DOHH2 (cell line): ENCODE data around the gene IL20.
"Not testable (repeated sequence)": the region's sequence is repeated elsewhere in the genome, so short reads cannot be mapped to it uniquely, and the experiment has no call there.

Experiments used
- H3F3A ChIP-seq: fragments of 200-600 bp; sonication (generic), shearing (Covaris generic); 2 replicates; pipeline ENCODE4 v1.6.0; 2016; ENCODE audit warnings: antibody characterized with exemption, mild to moderate bottlenecking; ENCODE audit not compliant: control insufficient read depth, insufficient read depth
- H3K27ac ChIP-seq: fragments of 200-600 bp; sonication (generic); 2 replicates; pipeline ENCODE4 v1.5.1; 2014; ENCODE audit warnings: low read depth, mild to moderate bottlenecking, low read length, moderate library complexity
- H3K27me3 ChIP-seq: fragments of 200-600 bp; sonication (generic); 2 replicates; pipeline ENCODE4 v1.6.1; 2014; ENCODE audit warnings: mild to moderate bottlenecking, low read length, mixed read lengths; ENCODE audit not compliant: control insufficient read depth
- H3K36me3 ChIP-seq: fragments of 200-600 bp; sonication (generic); 2 replicates; pipeline ENCODE4 v1.6.1; 2014; ENCODE audit warnings: mild to moderate bottlenecking, low read length, moderate library complexity, mixed read lengths; ENCODE audit not compliant: control insufficient read depth
- H3K4me1 ChIP-seq: fragments of 200-600 bp; sonication (generic); 2 replicates; pipeline ENCODE4 v1.6.1; 2014; ENCODE audit warnings: mild to moderate bottlenecking, low read length, mixed read lengths; ENCODE audit not compliant: control insufficient read depth
- H3K4me2 ChIP-seq: fragments of 200-600 bp; sonication (generic); 2 replicates; pipeline ENCODE4 v1.6.0; 2014; ENCODE audit warnings: mild to moderate bottlenecking, low read length, moderate library complexity
- H3K4me3 ChIP-seq: fragments of 200-600 bp; sonication (generic); 2 replicates; pipeline ENCODE4 v1.5.1; 2014; ENCODE audit warnings: mild to moderate bottlenecking, low read length, mixed read lengths
- H3K79me2 ChIP-seq: fragments of 200-600 bp; sonication (generic); 2 replicates; pipeline ENCODE4 v1.6.1; 2014; ENCODE audit warnings: mild to moderate bottlenecking, low read length, mixed read lengths; ENCODE audit not compliant: control insufficient read depth
- H3K9me2 ChIP-seq: fragments of 200-600 bp; sonication (generic); replicated peaks from 2 replicates; pipeline ENCODE4 v1.6.1; 2014; ENCODE audit warnings: mild to moderate bottlenecking, low read length, mixed read lengths; ENCODE audit not compliant: control insufficient read depth
- H3K9me3 ChIP-seq: fragments of 200-600 bp; sonication (generic); 2 replicates; pipeline ENCODE4 v1.6.1; 2014; ENCODE audit warnings: antibody characterized with exemption, low read length, mixed read lengths; ENCODE audit not compliant: control insufficient read depth, insufficient read depth
- H4K20me1 ChIP-seq: fragments of 200-600 bp; sonication (generic); 2 replicates; pipeline ENCODE4 v1.6.0; 2014; ENCODE audit warnings: low read depth, mild to moderate bottlenecking, antibody characterized with exemption, low read length, moderate library complexity; ENCODE audit not compliant: control insufficient read depth, insufficient read depth
- CTCF ChIP-seq: fragments of 200-600 bp; sonication (generic); IDR thresholded peaks from one replicate; pipeline ENCODE4 v1.5.1; 2014; ENCODE audit warnings: antibody characterized with exemption, mild to moderate bottlenecking, low read depth, low read length; ENCODE audit not compliant: poor library complexity, severe bottlenecking
- EZH2phosphoT487 ChIP-seq: fragments of 200-600 bp; sonication (generic); IDR thresholded peaks from 2 replicates; pipeline ENCODE4 v1.6.1; 2017; ENCODE audit warnings: borderline replicate concordance, mild to moderate bottlenecking, antibody characterized with exemption, low read length, moderate library complexity, mixed read lengths

IL20 gene

GRCh38 chr1:206851341-206852010 is 13.9 kb upstream of the IL20 start:
- H3K4me2 ChIP-seq, result no peak overlapping the region
- no peaks in the 10 kb centered on the region for H4K20me1 ChIP-seq
- H3K4me3 ChIP-seq, result no peak overlapping the region
- H3K9me3 ChIP-seq, result no peaks in the 10 kb centered on the region
- H3K79me2 ChIP-seq, result no peaks in the 10 kb centered on the region
- H3F3A ChIP-seq, result no peaks in the 10 kb centered on the region
- TF ChIP-seq CTCF, result no peak
- no peak for TF ChIP-seq EZH2phosphoT487
- no peak overlapping the region for H3K27ac ChIP-seq
- H3K27me3 ChIP-seq, result peaks cover 5% of the 10 kb centered on the region; the same call in 1 of the 2 replicates
- no peaks in the 10 kb centered on the region for H3K36me3 ChIP-seq
- no peaks in the 10 kb centered on the region for H3K4me1 ChIP-seq
- no peaks in the 10 kb centered on the region for H3K9me2 ChIP-seq

- H3K27me3 ChIP-seq, H3K27ac ChIP-seq, H3F3A ChIP-seq, H3K4me3 ChIP-seq, H3K4me2 ChIP-seq, H3K4me1 ChIP-seq, H3K79me2 ChIP-seq, H3K9me3 ChIP-seq, H4K20me1 ChIP-seq, H3K36me3 ChIP-seq, H3K9me2 ChIP-seq: not testable (repeated sequence)
These were observed 12.8 kb upstream of the IL20 start for GRCh38 chr1:206852662-206853061.

GRCh38 chr1:206853696-206854095 is 11.7 kb upstream of the IL20 start:
- not testable (repeated sequence) for H3K4me1 ChIP-seq, H3K4me3 ChIP-seq, H3F3A ChIP-seq, H3K4me2 ChIP-seq, H3K27ac ChIP-seq, H3K36me3 ChIP-seq, H3K27me3 ChIP-seq, H3K9me2 ChIP-seq, H3K9me3 ChIP-seq, H4K20me1 ChIP-seq, H3K79me2 ChIP-seq

GRCh38 chr1:206854401-206855129 is 10.9 kb upstream of the IL20 start:
- no peaks in the 10 kb centered on the region for H3K9me2 ChIP-seq
- no peak for TF ChIP-seq CTCF
- TF ChIP-seq EZH2phosphoT487, result no peak

More at GRCh38 chr1:206854401-206855129, 10.9 kb upstream of the IL20 start:
- Histone ChIP-seq H3K4me3 (no peak overlapping the region), H3K27me3 (peaks cover 7% of the 10 kb centered on the region; the same call in 1 of the 2 replicates), H3K4me1 (no peaks in the 10 kb centered on the region), H3K79me2 (no peaks in the 10 kb centered on the region), H3K36me3 (no peaks in the 10 kb centered on the region), H3K4me2 (no peak overlapping the region), H3F3A (no peaks in the 10 kb centered on the region), H4K20me1 (no peaks in the 10 kb centered on the region), H3K9me3 (no peaks in the 10 kb centered on the region), H3K27ac (no peak overlapping the region)
